Mesothelial cell of epicardium (in vitro differentiated cells): Measurements from ENCODE around the gene PRKACG. TPM values are rescaled to one million over a fixed set of nuclear protein-coding genes. Genes with fewer than 3 reads are reported as not detected.

Experiments
- DNase-seq, 2 experiments: peaks; one replicate each; pipeline ENCODE4 v3.0.0; 2021; ENCODE audit warnings: low spot score in 2 of 2; ENCODE audit not compliant: unreplicated experiment in 2 of 2
- H3K27ac Mint-ChIP-seq: 2 replicates; pipeline ENCODE4 v1.8.0; 2021; ENCODE audit warnings: mixed read lengths
- H3K27me3 Mint-ChIP-seq: 2 replicates; pipeline ENCODE4 v1.8.0; 2021; ENCODE audit warnings: low read depth, mixed read lengths
- H3K36me3 Mint-ChIP-seq: 2 replicates; pipeline ENCODE4 v1.8.0; 2021; ENCODE audit warnings: mixed read lengths
- H3K4me1 Mint-ChIP-seq: 2 replicates; pipeline ENCODE4 v1.8.0; 2021; ENCODE audit warnings: mixed read lengths
- H3K4me3 Mint-ChIP-seq: 2 replicates; pipeline ENCODE4 v1.8.0; 2021; ENCODE audit warnings: mild to moderate bottlenecking, moderate library complexity, mixed read lengths
- H3K9me3 Mint-ChIP-seq: 2 replicates; pipeline ENCODE4 v1.8.0; 2021; ENCODE audit warnings: mixed read lengths
- CTCF ChIP-seq: fragments of 200-600 bp; sonication (generic); IDR thresholded peaks from one replicate; pipeline ENCODE4 v1.5.0; 2021; ENCODE audit warnings: antibody characterized with exemption; ENCODE audit not compliant: unreplicated experiment
- total RNA-seq: library from RNA; stranded (reverse); gene quantifications from 3 replicates; pipeline ENCODE4 v1.2.1, GENCODE V29; 2021

PRKACG gene
- total RNA-seq, 1 donor from 2014 or later: not detected

DNA sequence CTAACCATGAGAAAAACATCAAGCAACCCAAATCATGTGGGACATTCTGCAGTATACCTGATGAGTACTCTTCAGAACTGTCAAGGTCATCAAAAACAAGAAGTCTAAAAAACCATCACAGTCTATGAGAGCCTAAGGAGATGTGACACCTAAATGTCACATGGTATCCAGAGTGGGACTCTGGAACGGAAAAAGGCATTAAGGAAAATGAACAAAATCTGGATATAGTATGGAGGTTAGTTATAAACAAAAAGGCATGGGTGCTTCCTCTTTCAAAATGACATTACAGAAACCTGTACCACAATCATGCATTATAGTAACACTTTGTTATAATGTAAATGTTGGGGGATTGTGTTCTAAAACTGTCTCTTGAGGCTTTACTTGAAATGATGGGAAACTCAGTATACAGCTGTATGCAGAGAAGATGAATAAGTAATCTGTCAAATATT lies 47.4 kb downstream of the PRKACG start:
- H3K4me3 Mint-ChIP-seq: no peak overlapping the region
- DNase-seq: no peak
- peaks cover 2% of the 10 kb centered on the region for H3K9me3 Mint-ChIP-seq
- no peak for TF ChIP-seq CTCF
- H3K27me3 Mint-ChIP-seq: peaks cover 10% of the 10 kb centered on the region
- H3K27ac Mint-ChIP-seq: no peak overlapping the region
- no peaks in the 10 kb centered on the region for H3K36me3 Mint-ChIP-seq
- H3K4me1 Mint-ChIP-seq: peaks cover 6% of the 10 kb centered on the region

GRCh38 chr9:68964765-68965164 lies 49.1 kb downstream of the PRKACG start:
- Mint-ChIP-seq H3K27ac (no peak overlapping the region), H3K36me3 (peaks cover 2% of the 10 kb centered on the region), H3K9me3 (peaks cover 9% of the 10 kb centered on the region), H3K4me3 (no peak overlapping the region), H3K4me1 (peaks cover 5% of the 10 kb centered on the region), H3K27me3 (peaks cover 11% of the 10 kb centered on the region)
- TF ChIP-seq CTCF: no peak
- DNase-seq: no peak

DNA sequence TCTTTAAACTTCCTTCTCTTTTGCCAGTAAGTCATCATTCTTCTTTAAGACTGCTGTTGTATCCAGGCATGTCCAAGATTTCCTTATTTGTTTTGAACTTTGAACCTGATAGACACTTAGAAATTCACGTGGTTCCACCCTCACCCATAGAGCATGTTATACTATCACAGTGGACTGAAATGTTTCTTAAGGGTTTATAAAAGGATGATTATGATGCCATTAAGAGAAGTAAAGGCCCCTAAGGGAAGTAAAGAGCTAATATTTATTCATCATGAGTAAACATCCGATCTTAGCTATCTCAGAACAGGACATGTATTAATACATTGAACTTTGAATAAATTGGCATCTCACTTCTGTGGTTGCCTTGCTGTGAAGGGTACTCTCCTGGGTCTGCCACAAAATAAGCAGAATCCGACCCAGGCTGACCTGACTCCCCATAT lies 49.8 kb downstream of the PRKACG start:
- Mint-ChIP-seq H3K4me3 (no peak overlapping the region), H3K4me1 (no peaks in the 10 kb centered on the region), H3K36me3 (peaks cover 2% of the 10 kb centered on the region), H3K9me3 (peaks cover 12% of the 10 kb centered on the region), H3K27ac (no peak overlapping the region), H3K27me3 (peaks cover 11% of the 10 kb centered on the region)
- no peak for DNase-seq
- TF ChIP-seq CTCF: no peak

GRCh38 chr9:68963416-68963815 lies 50.5 kb downstream of the PRKACG start:
- peaks cover 11% of the 10 kb centered on the region for H3K27me3 Mint-ChIP-seq
- peaks cover 12% of the 10 kb centered on the region for H3K9me3 Mint-ChIP-seq
- no peaks in the 10 kb centered on the region for H3K4me1 Mint-ChIP-seq
- no peak for DNase-seq
- no peak for TF ChIP-seq CTCF
- peaks cover 2% of the 10 kb centered on the region for H3K36me3 Mint-ChIP-seq
- no peak overlapping the region for H3K27ac Mint-ChIP-seq
- no peak overlapping the region for H3K4me3 Mint-ChIP-seq

Other genes with a start within 250 kb of the PRKACG start
- gene FXN, start 21.6 kb upstream of the PRKACG start, total RNA-seq: 20.7 to 22.4 TPM (median 20.8 TPM) in 3 replicates
- gene TJP2, start 160.2 kb upstream of the PRKACG start, total RNA-seq: 56.5 to 58.0 TPM (median 57.9 TPM) in 3 replicates